ENCODE data around the gene BCL6B. TPM values are rescaled to one million over a fixed set of nuclear protein-coding genes. Genes with fewer than 3 reads are reported as not detected.
A peak's percentile ranks its signal among the peaks of the same experiment; 100 is the strongest.

BCL6B gene
- total and polyA plus RNA-seq, 10 of the 15 experiments (the other 5 are each of a cell fraction or from before 2014, with no cell fraction given) = 0.06 to 0.85 (median 0.11) TPM; not detected in 1

GRCh38 chr17:7035591-7036368 lies 12.9 kb downstream of the BCL6B start, which contains the start of gene SLC16A13:
SLC16A13 (plus strand) TSS chr17:7036015; CDS start chr17:7036383, 368 bp downstream.
- H3K36me3 ChIP-seq (ENCODE audit: control insufficient read depth in 2 of 2, insufficient read depth in 2 of 2, low read length in 1 of 2) = no peaks in the 10 kb centered on the region; a peak in 1 of 4 replicates
- peak; percentile 95 for FAIRE-seq
- under 1% methylated on average over 52 of the region's 52 CpGs for WGBS (ENCODE audit: insufficient coverage, insufficient replicate concordance, low lambda C conversion rate, missing lambda C conversion rate)
- peak; percentile 85; the same call in 1 of the 2 replicates for TF ChIP-seq NBN (IDR thresholded peaks at IDR 0.05)
- no peak for TF ChIP-seq GABPA (IDR thresholded peaks at IDR 0.05; ENCODE audit: low read depth)
- TF ChIP-seq SKIL (IDR thresholded peaks at IDR 0.05; ENCODE audit: low read depth, poor library complexity, severe bottlenecking) = no peak
- TF ChIP-seq NRF1 (conservative IDR thresholded peaks at IDR 0.05; ENCODE audit: low read depth, low read length) = peak; percentile 80
- no peak for TF ChIP-seq IRF5 (IDR thresholded peaks at IDR 0.05; ENCODE audit: borderline replicate concordance)
- TF ChIP-seq EZH2 (IDR thresholded peaks at IDR 0.05; ENCODE audit: borderline replicate concordance, control insufficient read depth, low read depth, low read length) = no peak
- no peak; the same call in none of the 2 replicates for TF ChIP-seq RFX5 (IDR thresholded peaks at IDR 0.05; ENCODE audit: low read depth, low read length)
- no peak for TF ChIP-seq KDM1A (IDR thresholded peaks at IDR 0.05; ENCODE audit: borderline replicate concordance)
- TF ChIP-seq MEF2A (IDR thresholded peaks at IDR 0.05; ENCODE audit: insufficient read depth, low read depth, low read length) = no peak
- no peak for TF ChIP-seq CEBPZ (IDR thresholded peaks at IDR 0.05; ENCODE audit: low read depth, low read length)
- TF ChIP-seq HDAC6 (IDR thresholded peaks at IDR 0.05; ENCODE audit: unreplicated experiment) = no peak
- no peak for TF ChIP-seq STAT3 (IDR thresholded peaks at IDR 0.05; ENCODE audit: low read depth, low read length)
- no peak; a peak in 1 of 3 replicates for TF ChIP-seq EGR1 (IDR thresholded peaks at IDR 0.05; ENCODE audit: borderline replicate concordance in 1 of 2, low read depth in 2 of 2, low read length in 2 of 2)
- no peak for TF ChIP-seq JUND (IDR thresholded peaks at IDR 0.05; ENCODE audit: low read depth, low read length)
- no peak for TF ChIP-seq ZNF24 (IDR thresholded peaks at IDR 0.05)
- TF ChIP-seq MTA3 (IDR thresholded peaks at IDR 0.05; ENCODE audit: borderline replicate concordance, low read length) = no peak

More at GRCh38 chr17:7035591-7036368, 12.9 kb downstream of the BCL6B start, which contains the start of gene SLC16A13:
- Histone ChIP-seq H3K4me3 (peak within 1 kb of the TSS; percentile 77), H2AFZ (ENCODE audit: control insufficient read depth, low read depth, low read length) (peak within 1 kb of the TSS; percentile 88), H3K27me3 (replicated peaks in 1 of 2; ENCODE audit: control insufficient read depth in 2 of 2, insufficient read depth in 2 of 2, low read length in 1 of 2) (no peaks in the 10 kb centered on the region), H4K20me1 (ENCODE audit: control insufficient read depth, insufficient read depth) (no peaks in the 10 kb centered on the region), H3K4me1 (ENCODE audit: control insufficient read depth, insufficient read depth, low read length) (peaks cover 10% of the 10 kb centered on the region), H3K79me2 (ENCODE audit: control insufficient read depth, insufficient read depth, low read length) (peaks cover 18% of the 10 kb centered on the region), H3K4me2 (ENCODE audit: control insufficient read depth, insufficient read depth) (peak within 1 kb of the TSS; percentile 100), H3K9ac (ENCODE audit: control insufficient read depth, insufficient read depth, low read length) (peak within 1 kb of the TSS; percentile 76), H3K27ac (ENCODE audit: control insufficient read depth, insufficient read depth) (peak within 1 kb of the TSS; percentile 99), H3K9me3 (replicated peaks; ENCODE audit: control insufficient read depth, insufficient read depth, low read length) (no peaks in the 10 kb centered on the region)
- intact Hi-C loops (cut with micrococcal nuclease; ENCODE audit: unreplicated experiment) (no loop called here), in situ Hi-C loops (cut with MboI) (loop anchor here (25.0 kb wide), 1 partner anchor 527 kb away; the partner anchor contains the start of genes SENP3 and TNFSF13)
- DNase-seq (ENCODE audit: low read depth, low spot score) (peak; percentile 96), ATAC-seq (peak; percentile 96)
- no TSS peak for BruUV-seq (replicated peaks)
- POLR2A ChIA-PET = interaction anchor here (0.6 to 2.2 kb wide), 13 partner anchors 10 to 1781 kb away, joined by 3 to 39 read pairs (median 5); partner anchors contain the start of genes BCL6B, RNASEK and XAF1
- SMC1A ChIA-PET (ENCODE audit: uncharacterized antibody, unreplicated experiment) = interaction anchor here (0.8 to 1.7 kb wide), 8 partner anchors 9 to 192 kb away, joined by 3 to 8 read pairs (median 4); no protein-coding TSS in a partner anchor
- RAD21 ChIA-PET (ENCODE audit: unreplicated experiment) = interaction anchor here (0.6 to 1.6 kb wide), 12 partner anchors 8 to 512 kb away, joined by 3 to 18 read pairs (median 4); partner anchors contain the start of genes BCL6B and SLC16A11
- CTCF ChIA-PET = interaction anchor here (0.6 to 4.5 kb wide), 10 partner anchors 10 to 261 kb away, joined by 3 to 40 read pairs (median 6); partner anchors contain the start of genes BCL6B and SLC16A11

All from GM12878 (cell line).